ENCODE results near the gene MAP3K20. TPM values are rescaled to one million over a fixed set of nuclear protein-coding genes. Genes with fewer than 3 reads are reported as not detected.
A peak's percentile ranks its signal among the peaks of the same experiment; 100 is the strongest.
"Not testable (repeated sequence)": the region's sequence is repeated elsewhere in the genome, so short reads cannot be mapped to it uniquely, and the experiment has no call there.

Gene MAP3K20
- total RNA-seq, 6 donors from 2014 or later = 16.3 to 41.7 (median 34.7) TPM

DNA sequence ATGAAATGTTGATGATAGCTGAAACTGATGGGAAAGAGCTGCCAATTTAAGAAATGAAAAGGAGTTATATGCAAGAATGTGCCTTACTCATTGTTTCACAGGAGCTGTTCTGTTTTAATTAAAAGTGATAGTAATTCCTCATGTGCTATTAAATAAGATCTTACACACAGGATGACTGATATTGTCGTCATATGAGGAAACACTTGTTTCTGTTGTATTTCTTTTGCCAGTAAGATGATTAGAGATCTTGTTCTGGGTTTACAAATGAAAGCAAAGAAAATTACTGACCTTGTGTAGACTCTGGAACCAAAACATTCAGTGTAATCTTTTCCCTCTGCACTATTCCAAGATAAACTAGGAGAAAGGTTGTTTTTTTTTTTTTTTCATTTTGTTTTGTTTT is 123.6 kb downstream of the MAP3K20 start:
- no peak for TF ChIP-seq POLR2AphosphoS5 (IDR thresholded peaks at IDR 0.05)
- no peak for TF ChIP-seq POLR2A (IDR thresholded peaks at IDR 0.05)
- ATAC-seq (ENCODE audit: low FRiP score in 2 of 2) = no peak
- WGBS, 2 donors = 68 to 70% methylated on average over 1 of the region's 1 CpG

DNA sequence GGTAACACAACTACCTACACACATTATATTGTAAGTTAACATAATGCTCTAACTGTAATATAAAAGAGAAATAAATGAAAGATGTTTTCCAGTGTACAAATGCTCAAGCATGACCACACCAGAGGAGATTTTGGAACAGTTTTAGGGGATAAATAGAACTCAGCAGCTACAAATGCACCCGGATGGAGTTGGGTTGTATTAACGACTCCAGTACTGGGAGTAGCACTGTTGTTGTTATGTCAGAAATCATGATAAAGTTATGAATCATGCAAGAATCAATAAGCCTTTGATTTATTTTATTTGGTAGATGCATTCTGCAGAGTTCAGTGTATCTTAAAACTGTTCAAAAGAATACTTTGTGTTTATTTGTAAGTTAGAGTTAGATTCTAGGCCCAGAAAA is 126.9 kb downstream of the MAP3K20 start:
- no peak overlapping the region for H3K27ac ChIP-seq
- 88 to 93% methylated on average over 2 of the region's 2 CpGs for WGBS, 2 donors
- peaks cover 0 to 12% (median 4%) of the 10 kb centered on the region in 4 donors for H3K36me3 ChIP-seq
- no peak overlapping the region for H3K4me3 ChIP-seq
- DNase-seq (no peak), ATAC-seq (ENCODE audit: low FRiP score in 2 of 2) (no peak)
- peaks cover 7 to 17% (median 10%) of the 10 kb centered on the region in 4 donors for H3K4me1 ChIP-seq
- no peaks in the 10 kb centered on the region for H3K27me3 ChIP-seq
- TF ChIP-seq, protein P1, sequence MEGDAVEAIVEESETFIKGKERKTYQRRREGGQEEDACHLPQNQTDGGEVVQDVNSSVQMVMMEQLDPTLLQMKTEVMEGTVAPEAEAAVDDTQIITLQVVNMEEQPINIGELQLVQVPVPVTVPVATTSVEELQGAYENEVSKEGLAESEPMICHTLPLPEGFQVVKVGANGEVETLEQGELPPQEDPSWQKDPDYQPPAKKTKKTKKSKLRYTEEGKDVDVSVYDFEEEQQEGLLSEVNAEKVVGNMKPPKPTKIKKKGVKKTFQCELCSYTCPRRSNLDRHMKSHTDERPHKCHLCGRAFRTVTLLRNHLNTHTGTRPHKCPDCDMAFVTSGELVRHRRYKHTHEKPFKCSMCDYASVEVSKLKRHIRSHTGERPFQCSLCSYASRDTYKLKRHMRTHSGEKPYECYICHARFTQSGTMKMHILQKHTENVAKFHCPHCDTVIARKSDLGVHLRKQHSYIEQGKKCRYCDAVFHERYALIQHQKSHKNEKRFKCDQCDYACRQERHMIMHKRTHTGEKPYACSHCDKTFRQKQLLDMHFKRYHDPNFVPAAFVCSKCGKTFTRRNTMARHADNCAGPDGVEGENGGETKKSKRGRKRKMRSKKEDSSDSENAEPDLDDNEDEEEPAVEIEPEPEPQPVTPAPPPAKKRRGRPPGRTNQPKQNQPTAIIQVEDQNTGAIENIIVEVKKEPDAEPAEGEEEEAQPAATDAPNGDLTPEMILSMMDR (IDR thresholded peaks at IDR 0.05) = no peak
- TF ChIP-seq POLR2AphosphoS5 (IDR thresholded peaks at IDR 0.05) = no peak
- no peak for TF ChIP-seq POLR2A (IDR thresholded peaks at IDR 0.05)
- TF ChIP-seq EP300 (IDR thresholded peaks at IDR 0.05) = no peak
- no peaks in the 10 kb centered on the region for H3K9me3 ChIP-seq

More for the DNA sequence above, 123.6 kb downstream of the MAP3K20 start:
- no peaks in the 10 kb centered on the region for H3K9me3 ChIP-seq
- H3K36me3 ChIP-seq = peaks cover 0 to 12% (median 4%) of the 10 kb centered on the region in 4 donors
- peak overlapping the region in 1 of 4 donors; percentile 34 for H3K27ac ChIP-seq
- no peaks in the 10 kb centered on the region for H3K27me3 ChIP-seq
- no peak overlapping the region for H3K4me3 ChIP-seq
- peaks cover 0 to 4% (median 0%) of the 10 kb centered on the region in 4 donors for H3K4me1 ChIP-seq
- DNase-seq = no peak

DNA sequence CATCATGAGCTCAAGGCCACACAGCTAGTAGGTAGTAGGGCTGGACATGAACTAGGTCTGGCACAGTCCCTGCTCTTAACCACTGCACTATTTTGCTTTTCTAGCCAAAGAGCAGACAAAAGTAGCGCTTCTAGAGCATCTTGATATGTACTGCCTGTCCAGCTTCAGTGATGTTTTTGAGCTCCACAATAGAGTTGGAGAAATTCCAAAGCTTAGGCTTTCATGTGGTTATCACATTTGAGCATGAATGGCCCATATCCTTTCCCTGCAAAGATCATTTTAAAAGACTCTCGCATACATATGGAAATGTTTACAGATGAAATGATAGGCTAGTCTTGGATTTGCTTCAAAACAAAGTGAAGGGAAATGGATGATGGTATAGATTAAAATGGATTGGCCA is 128.7 kb downstream of the MAP3K20 start:
- no peaks in the 10 kb centered on the region for H3K9me3 ChIP-seq
- ATAC-seq (ENCODE audit: low FRiP score in 2 of 2) = no peak
- H3K4me3 ChIP-seq = no peak overlapping the region
- DNase-seq = no peak
- no peak for TF ChIP-seq EP300 (IDR thresholded peaks at IDR 0.05)
- TF ChIP-seq POLR2A (IDR thresholded peaks at IDR 0.05) = no peak
- TF ChIP-seq, protein P1 (IDR thresholded peaks at IDR 0.05) = no peak
- TF ChIP-seq POLR2AphosphoS5 (IDR thresholded peaks at IDR 0.05) = no peak
- H3K27ac ChIP-seq = peak overlapping the region in 1 of 4 donors; percentile 16
- H3K27me3 ChIP-seq = no peaks in the 10 kb centered on the region
- H3K36me3 ChIP-seq = no peaks in the 10 kb centered on the region
- WGBS, 2 donors = 24 to 34% methylated on average over 2 of the region's 2 CpGs
- H3K4me1 ChIP-seq = peaks cover 7 to 17% (median 10%) of the 10 kb centered on the region in 4 donors

DNA sequence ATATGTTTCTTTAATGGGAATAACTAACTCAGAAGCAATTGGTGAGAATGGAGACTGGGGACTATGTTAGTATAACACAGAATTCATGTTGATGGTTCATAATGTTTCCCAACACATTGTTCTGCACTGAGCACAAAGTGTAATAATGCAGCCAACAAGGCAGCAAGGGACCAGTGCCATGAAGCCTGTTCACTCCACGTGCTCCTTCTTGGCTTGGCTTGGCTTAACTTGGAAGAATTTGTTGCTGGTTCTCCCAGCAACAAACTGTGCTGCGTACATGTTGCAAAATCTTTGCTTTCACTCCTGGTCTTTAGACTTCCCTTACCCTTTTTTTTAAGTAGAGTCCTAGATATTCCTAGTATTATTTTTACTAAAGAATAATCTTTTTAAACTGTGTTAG is 129.7 kb downstream of the MAP3K20 start:
- WGBS, 2 donors = 36 to 49% methylated on average over 2 of the region's 2 CpGs
- no peak overlapping the region for H3K4me3 ChIP-seq
- H3K4me1 ChIP-seq = peaks cover 7 to 22% (median 13%) of the 10 kb centered on the region in 4 donors
- H3K36me3 ChIP-seq = no peaks in the 10 kb centered on the region
- ATAC-seq (ENCODE audit: low FRiP score in 2 of 2) (peak; percentile 77 to 92), DNase-seq (peak in 1 of 2 donors; percentile 73)
- H3K27me3 ChIP-seq = no peaks in the 10 kb centered on the region
- H3K9me3 ChIP-seq = no peaks in the 10 kb centered on the region
- TF ChIP-seq, protein P1 (IDR thresholded peaks at IDR 0.05) = no peak
- TF ChIP-seq EP300 (IDR thresholded peaks at IDR 0.05) (peak in 1 of 4 donors; percentile 5), POLR2AphosphoS5 (IDR thresholded peaks at IDR 0.05) (peak; percentile 65 to 72), POLR2A (IDR thresholded peaks at IDR 0.05) (no peak)
- peak overlapping the region in 1 of 4 donors; percentile 54 for H3K27ac ChIP-seq

DNA sequence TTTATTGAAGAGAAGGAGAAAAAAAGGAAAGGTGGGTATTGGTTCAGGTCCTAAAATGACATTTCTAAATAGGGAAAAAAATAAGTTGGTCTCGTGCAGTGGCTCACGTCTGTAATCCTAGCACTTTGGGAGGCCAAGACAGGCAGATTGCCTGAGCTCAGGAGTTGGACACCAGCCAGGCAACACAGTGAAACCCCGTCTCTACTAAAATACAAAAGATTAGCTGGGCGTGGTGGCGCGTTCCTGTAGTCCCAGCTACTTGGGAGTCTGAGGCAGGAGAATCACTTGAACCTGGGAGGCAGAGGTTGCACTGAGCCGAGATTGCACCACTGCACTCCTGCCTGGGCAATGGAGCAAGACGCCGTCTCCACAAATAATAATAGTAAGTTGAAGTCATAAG is 131.5 kb downstream of the MAP3K20 start:
- WGBS, 2 donors = 43 to 44% methylated on average over 9 of the region's 9 CpGs
- Histone ChIP-seq H3K27ac (peak overlapping the region in 2 of 4 donors; percentile 6 to 24), H3K4me1 (peaks cover 11 to 23% (median 15%) of the 10 kb centered on the region in 4 donors)
- H3K36me3 ChIP-seq; H3K27me3 ChIP-seq; H3K4me3 ChIP-seq; ATAC-seq (ENCODE audit: low FRiP score in 2 of 2); H3K9me3 ChIP-seq: not testable (repeated sequence)
- DNase-seq = peak in 1 of 2 donors; percentile 61
